NCI-H460 (cell line): ENCODE results near the gene C3orf20. TPM values are rescaled to one million over a fixed set of nuclear protein-coding genes. Genes with fewer than 3 reads are reported as not detected.
"Not testable (repeated sequence)": the region's sequence is repeated elsewhere in the genome, so short reads cannot be mapped to it uniquely, and the experiment has no call there.

Source experiments
- DNase-seq: peaks from one replicate; pipeline ENCODE4 v3.0.0-alpha.2; 2016; ENCODE audit warnings: low read depth; ENCODE audit errors: extremely low read depth
- total RNA-seq: library from RNA; depleted of rRNA; stranded (reverse); fragments of >200 nt; shearing (Covaris generic); gene quantifications from 2 replicates; pipeline ENCODE4 v1.2.3, GENCODE V29; 2014

The C3orf20 gene
- total RNA-seq, 1 experiment from 2014 or later = not detected

DNA sequence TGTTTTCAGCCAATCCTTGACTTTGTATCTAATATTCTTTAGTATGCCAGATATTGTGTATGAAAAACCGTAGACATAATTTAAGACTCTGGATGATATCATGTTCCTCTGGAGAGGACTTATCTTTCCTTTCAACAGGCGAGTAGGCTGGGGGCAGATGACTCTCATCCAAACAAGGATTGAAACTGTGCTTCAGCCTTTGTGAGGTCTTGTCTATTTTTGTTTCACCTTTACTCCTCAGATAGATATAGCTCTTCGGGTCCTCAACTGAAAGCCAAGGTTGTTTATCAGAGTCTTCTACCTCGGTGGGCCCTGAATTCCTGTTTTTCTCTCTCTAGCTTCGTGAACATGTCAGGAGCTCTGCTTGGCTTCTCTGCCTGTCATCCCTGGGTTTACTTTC, 66.0 kb downstream of the C3orf20 start:
- DNase-seq = no peak

DNA sequence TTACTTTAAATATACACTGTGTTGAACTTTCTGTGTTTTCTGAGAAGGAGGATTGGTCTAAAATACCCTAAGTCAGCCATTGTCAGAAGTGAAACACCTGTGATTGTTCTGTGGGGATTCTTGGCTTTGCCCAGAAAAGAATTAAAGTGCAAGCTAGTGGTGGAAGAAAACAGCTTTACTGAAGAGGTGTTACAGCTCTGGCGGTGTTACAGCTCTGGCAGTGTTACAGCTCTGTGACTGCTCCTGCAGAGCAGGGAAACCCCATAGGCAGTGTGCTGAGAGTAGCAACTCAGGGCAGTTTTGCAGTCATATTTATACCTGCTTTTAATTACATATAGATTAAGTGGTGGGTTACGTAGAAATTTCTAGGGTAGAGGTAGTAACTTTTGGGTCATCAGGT, 66.6 kb downstream of the C3orf20 start:
- no peak for DNase-seq

GRCh38 chr3:14744556-14744955, 69.6 kb downstream of the C3orf20 start:
- DNase-seq = no peak

GRCh38 chr3:14750650-14751049, 75.7 kb downstream of the C3orf20 start:
- DNase-seq = no peak

GRCh38 chr3:14752979-14753378, 78.0 kb downstream of the C3orf20 start:
- not testable (repeated sequence) for DNase-seq

GRCh38 chr3:14757153-14757700, 82.3 kb downstream of the C3orf20 start:
- no peak for DNase-seq

DNA sequence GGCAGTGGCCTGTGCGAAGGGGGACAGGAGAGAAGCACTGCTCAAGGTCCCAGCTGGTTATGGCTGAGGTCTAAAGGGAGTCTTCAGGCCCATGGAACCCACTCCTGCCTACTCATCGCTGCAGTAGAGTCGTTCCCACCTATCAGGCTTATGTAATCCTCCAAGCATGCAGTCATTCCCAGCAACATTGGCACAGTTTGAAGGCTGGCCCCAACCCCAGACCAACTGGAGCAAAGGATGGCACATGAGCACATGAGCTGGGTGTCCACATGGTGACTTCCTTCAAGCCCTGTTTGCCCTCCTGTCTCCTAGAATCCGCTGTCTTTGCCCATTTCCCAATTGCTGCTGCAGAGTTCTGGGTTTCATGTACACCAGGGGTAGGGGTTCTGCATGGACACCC, 83.4 kb downstream of the C3orf20 start:
- no peak for DNase-seq

DNA sequence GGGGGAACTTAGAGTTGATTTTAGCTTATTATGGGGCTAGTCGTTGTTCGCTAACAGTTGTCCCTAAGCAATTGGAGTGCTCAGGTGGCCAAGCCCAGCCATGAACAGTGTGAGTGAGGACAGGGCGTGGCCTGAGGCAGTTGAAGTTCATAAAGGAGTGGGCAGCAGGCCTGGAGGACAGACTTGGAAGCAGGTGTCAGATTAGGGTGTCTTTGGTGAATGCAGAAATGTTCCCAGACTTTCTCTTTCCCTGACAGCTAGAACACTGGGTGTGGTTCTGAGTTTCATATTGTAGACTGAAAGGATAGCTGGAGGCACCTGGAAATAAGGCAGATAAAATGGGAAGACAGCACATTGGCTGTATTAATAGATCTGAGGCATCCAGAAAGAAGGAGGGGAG, 84.0 kb downstream of the C3orf20 start:
- no peak for DNase-seq

GRCh38 chr3:14760185-14760584, 85.2 kb downstream of the C3orf20 start:
- DNase-seq = no peak

DNA sequence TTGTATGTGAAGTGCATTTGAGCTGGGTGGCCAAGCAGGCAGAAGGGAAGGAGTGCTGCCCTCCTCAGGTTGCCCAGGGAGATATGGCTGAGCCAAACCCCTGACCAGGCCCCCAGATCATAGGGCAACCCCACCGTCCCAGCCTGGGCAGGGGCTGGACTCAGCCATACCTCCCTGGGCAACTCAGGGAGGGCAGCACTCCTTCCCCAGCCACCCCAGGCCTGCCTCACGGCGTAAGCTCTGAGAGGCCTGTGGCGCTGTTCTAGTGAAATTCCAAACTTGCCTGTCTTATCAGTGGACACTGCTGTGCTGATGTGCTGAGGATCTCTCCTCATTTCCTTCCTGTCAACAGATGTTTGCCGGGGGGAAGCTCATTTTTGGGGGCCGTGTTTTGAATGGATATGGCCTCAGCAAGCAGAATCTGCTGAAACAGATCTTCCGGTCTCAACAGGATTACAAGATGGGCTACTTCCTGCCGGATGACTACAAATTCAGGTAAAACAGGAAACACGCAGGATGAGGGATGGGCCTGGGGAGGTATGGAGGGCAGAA, 86.3 kb downstream of the C3orf20 start:
- no peak for DNase-seq

DNA sequence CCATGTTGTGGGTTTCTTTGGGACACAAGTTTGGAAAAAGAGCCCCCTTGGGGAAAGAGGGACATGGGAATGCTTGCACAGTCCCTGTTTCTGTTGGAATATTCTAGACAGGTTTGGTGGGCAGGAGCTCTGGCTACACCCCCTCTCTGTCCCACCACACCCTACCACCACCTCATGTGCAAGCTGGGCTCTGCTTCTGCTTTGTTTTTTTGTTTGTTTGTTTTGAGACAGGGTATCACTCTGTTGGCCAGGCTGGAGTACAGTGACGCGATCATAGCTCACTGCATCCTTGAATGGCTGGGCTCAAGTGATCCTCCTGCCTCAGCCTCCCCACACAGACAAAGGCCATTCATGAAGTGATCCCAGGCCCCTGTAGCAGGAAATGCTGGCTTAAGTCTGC, 86.9 kb downstream of the C3orf20 start:
- DNase-seq = no peak

GRCh38 chr3:14762701-14763100, 87.8 kb downstream of the C3orf20 start:
- DNase-seq = no peak

DNA sequence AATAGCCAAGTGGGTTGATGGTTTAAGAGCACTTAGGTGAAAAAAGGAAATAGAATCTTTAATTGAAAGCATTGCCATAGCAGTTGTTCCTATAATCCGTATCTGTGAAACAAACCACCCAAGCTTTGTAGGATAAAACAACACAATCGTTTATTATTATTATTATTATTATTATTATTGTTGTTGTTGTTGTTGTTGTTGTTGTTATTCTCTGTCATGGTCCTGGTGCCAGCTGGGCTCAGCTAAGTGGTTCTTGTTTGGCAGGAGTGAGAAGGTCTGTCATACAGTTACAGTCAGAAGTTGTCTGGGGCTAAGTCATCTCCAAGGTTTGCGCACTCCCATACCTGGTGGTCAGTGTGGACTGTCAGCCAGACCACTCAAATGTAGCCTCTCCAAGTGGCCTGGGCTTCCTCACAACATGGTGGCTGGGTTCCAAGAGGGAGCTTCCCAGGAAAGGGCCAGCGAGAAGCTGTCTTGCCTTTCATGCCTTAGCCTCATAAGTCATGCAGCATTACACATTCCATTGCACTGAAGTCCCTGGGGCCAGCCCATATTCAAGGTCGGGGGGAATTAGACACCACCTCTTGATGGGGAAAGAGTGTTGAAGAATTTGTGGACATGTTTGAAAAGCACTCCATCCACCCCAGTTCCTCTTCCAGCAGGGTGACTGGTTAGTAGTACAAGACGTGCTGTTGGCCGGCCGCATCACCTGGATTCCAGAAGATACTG, 89.6 kb downstream of the C3orf20 start:
- no peak for DNase-seq

GRCh38 chr3:14765060-14765400, 90.1 kb downstream of the C3orf20 start:
- no peak for DNase-seq

- no peak for DNase-seq
Observed at GRCh38 chr3:14765576-14766427, 90.9 kb downstream of the C3orf20 start.

- no peak for DNase-seq
Observed at GRCh38 chr3:14766428-14767244, 91.7 kb downstream of the C3orf20 start.

- no peak for DNase-seq
Observed at GRCh38 chr3:14767245-14768051, 92.5 kb downstream of the C3orf20 start.

- DNase-seq = no peak
Observed at GRCh38 chr3:14768182-14768790, 93.3 kb downstream of the C3orf20 start.

DNA sequence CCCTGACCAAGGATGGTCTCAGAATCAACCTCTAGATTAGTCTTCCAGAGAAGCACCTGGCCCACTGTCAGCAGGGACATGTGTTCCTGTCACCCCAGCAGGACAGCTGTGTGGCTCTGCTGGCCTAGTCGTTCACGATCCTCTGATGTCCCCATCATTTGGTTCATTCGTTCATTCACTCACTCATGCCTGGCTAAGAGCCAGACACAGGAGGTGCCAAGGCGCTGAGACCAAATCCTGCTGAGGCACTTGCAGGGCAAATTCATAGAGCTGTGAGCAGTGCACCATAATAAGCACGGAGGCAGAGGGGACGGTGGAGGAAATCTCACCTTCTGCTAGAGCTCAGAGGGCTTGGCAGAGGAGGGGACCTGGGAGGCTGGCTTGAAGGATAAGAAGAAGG, 93.9 kb downstream of the C3orf20 start:
- DNase-seq = no peak
